ENCODE data around the gene UNC80.

- no peak for TF ChIP-seq CTCF (IDR thresholded peaks at IDR 0.05; ENCODE audit: borderline replicate concordance, extremely low read depth, low read length, poor library complexity, severe bottlenecking)
- no peak for TF ChIP-seq EZH2 (IDR thresholded peaks at IDR 0.05; ENCODE audit: borderline replicate concordance, low read depth, low read length, severe bottlenecking)
These were observed 136.9 kb downstream of the UNC80 start for GRCh38 chr2:209908511-209908910.
